Measurements from ENCODE around the gene TRIM10. TPM values are rescaled to one million over a fixed set of nuclear protein-coding genes. Genes with fewer than 3 reads are reported as not detected.

TRIM10 gene, protein sequence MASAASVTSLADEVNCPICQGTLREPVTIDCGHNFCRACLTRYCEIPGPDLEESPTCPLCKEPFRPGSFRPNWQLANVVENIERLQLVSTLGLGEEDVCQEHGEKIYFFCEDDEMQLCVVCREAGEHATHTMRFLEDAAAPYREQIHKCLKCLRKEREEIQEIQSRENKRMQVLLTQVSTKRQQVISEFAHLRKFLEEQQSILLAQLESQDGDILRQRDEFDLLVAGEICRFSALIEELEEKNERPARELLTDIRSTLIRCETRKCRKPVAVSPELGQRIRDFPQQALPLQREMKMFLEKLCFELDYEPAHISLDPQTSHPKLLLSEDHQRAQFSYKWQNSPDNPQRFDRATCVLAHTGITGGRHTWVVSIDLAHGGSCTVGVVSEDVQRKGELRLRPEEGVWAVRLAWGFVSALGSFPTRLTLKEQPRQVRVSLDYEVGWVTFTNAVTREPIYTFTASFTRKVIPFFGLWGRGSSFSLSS
- total RNA-seq (2014; rRNA removed; shearing (Covaris generic)), result not detected in 2 replicates
- polyA plus RNA-seq (2015; cell fraction: cytosol; rRNA removed), result not detected in 2 replicates
- polyA plus RNA-seq (2015; cell fraction: nucleus; rRNA removed), result not detected in 2 replicates

DNA sequence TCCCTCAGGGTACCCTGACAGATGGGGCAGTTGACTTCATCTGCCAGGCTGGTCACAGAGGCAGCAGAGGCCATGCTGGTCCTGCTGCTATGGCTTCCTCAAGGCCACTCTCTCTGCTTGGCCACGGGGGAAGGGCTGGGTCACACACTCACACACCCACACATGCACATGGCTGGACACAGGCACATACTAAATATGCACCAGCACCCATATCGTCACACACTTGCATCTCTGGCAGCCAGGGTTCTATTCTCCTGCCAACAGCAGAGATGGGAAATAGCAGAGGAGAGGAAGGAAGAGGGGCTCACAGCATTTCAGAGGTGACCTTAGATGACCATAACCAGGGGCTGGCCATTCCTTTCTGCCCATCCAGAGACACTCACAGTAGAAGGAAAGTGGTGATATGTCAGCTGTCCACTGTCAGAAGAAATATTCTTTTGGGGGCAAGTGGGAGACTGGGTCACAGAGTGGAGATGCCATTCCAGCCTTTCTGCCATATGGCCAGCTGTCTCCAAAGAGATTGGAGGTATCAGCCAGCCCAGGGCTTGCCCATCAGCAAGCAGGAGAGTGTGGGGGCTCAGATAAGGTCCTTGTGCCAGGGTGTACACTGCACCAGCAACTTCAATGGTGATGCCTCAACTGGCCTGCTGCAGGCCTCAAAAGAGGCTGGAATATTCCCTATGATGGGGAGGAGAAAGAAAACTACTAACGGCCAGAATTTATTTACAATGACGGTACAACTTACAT is at the start of gene TRIM10:
TRIM10 (minus strand) TSS at position 427 of the 747 bp plus-strand sequence; CDS start at position 74, 353 bp downstream.
- in situ Hi-C loops (cut with HindIII; ENCODE audit: low pct_unique_long_range_greater_than_20kb, low sequenced_read_pairs), result no loop called here
- DNase-seq (ENCODE audit: low read depth, low spot score), result no peak

DNA sequence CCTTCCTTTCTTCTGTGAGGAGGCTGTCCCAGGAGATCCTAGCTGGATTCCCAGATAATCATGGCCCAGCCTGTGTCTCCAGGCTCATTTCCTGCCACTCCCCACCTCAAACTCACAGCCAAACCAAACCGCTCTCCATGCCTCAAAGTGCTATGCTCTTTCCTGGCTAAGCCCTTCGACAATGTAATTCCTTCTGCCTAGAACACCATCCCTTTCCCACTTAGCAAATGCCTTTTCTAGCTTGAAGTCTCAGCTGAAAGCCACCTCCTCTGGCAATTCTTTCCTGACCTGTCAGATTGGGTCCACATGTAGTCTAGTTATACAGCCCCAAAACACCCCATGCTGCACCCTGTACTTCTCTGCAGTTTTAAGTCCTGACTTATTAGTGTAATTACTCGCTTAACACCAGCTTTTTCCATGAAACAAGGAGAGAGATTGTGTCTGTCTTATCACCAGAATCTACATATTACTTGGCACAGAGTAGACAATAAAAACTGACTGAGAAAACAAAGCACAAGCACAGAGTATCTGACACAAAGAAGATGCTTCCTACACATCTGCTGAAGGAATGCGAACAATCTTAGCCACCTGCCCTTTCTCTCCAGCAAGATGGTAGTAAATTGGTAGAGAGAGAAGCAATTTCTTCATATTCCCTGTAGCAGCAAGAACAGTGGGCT is 46.7 kb upstream of the TRIM10 start:
- DNase-seq (ENCODE audit: low read depth, low spot score), result no peak
- in situ Hi-C loops (cut with HindIII; ENCODE audit: low pct_unique_long_range_greater_than_20kb, low sequenced_read_pairs), result no loop called here

DNA sequence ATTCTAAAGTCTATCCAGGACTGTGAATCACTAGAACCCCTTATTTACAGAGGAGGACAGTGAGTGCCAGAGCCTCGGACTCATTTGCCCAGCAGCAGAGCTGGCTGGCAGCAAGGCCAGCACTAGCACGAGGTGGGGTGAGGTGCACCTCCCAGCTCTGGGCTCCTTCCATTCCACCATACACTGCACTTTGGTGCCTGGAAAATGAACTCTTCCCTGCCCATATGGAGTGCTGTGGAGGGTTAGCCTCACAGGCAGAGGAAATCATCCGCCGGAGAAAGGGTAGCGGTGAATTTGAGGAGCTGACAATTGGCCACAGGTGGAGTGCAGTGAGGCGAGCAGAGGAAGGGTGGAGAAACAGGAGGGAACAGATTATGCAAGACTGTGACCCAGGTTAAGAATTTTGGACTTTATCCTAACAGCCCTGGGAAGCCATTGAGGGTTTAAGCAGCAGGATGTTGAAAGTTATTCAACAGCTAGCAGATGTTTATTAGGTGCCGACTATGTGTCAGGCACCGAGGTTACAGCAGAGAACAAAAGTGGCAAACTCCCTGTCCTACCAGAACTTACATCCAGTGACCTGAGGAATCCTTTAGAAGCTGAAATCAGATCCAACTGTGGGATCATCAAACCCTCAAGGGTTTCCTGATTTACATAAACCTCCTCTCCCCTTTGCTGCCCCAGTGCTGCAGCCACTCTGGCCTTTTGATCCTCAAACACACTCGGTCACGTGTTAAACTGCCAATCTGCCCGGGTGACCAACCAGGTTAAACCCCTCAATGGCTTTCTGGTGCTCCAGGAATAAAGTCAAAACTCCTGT is 46.0 kb upstream of the TRIM10 start:
- in situ Hi-C loops (cut with HindIII; ENCODE audit: low pct_unique_long_range_greater_than_20kb, low sequenced_read_pairs), result no loop called here
- DNase-seq (ENCODE audit: low read depth, low spot score), result no peak

DNA sequence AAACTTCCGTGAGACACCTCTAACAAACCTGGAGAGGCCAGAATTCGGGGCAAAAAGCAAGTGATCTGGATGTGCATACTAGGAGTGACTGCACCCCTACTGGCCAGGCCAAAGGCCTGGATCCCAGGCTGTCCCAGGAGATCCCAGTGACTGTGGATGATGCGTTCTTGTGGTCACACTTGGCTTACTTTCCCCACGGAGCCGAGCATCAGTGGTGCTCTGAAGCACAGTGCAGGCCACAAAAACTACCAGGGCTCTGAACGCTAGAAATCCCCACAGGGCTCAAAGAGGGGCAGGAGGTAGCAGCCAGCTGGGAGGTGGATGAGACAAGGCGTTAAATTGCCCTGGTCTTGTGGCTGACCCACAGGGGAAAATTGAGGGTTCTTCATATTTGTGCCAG is 45.1 kb upstream of the TRIM10 start:
- in situ Hi-C loops (cut with HindIII; ENCODE audit: low pct_unique_long_range_greater_than_20kb, low sequenced_read_pairs), result no loop called here
- no peak for DNase-seq (ENCODE audit: low read depth, low spot score)

DNA sequence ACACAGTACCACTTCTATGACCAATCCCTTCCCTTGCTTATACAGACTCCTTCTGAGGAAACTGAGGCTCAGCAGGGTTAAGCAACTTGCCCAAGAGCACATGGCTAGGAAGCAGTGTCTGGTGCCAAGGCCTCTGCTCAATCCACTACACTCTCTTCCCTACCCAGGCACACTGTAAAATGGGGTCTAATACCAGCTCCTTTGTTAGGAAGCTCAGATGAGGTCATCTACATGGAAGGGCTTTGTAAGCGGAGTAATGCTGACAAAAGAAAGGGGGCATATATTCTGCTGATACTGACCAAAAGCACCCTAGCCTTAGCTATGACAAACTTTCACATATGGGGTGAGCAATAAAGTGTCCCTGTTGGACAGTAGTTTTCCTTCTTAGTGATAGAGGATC is 43.1 kb upstream of the TRIM10 start:
- DNase-seq (ENCODE audit: low read depth, low spot score), result no peak
- in situ Hi-C loops (cut with HindIII; ENCODE audit: low pct_unique_long_range_greater_than_20kb, low sequenced_read_pairs), result no loop called here

DNA sequence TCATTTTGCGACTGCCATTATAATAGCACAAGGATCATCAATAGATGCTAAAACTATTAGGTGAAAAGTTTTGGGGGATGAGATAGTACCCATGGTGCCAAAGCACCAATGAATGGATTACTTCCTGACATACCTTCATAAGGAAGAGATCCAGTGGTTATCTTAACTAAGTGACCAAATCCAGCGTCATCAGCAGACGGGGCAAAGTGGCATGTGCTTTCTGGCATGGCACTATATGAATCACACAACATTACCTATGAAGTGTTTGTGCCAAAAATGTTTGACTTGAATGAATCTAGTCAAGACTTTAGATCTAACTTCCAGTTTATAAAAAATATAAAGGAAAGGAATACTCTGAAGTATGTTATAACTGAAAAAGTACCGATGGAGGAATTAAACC is 41.4 kb upstream of the TRIM10 start:
- DNase-seq (ENCODE audit: low read depth, low spot score), result no peak
- in situ Hi-C loops (cut with HindIII; ENCODE audit: low pct_unique_long_range_greater_than_20kb, low sequenced_read_pairs), result no loop called here

DNA sequence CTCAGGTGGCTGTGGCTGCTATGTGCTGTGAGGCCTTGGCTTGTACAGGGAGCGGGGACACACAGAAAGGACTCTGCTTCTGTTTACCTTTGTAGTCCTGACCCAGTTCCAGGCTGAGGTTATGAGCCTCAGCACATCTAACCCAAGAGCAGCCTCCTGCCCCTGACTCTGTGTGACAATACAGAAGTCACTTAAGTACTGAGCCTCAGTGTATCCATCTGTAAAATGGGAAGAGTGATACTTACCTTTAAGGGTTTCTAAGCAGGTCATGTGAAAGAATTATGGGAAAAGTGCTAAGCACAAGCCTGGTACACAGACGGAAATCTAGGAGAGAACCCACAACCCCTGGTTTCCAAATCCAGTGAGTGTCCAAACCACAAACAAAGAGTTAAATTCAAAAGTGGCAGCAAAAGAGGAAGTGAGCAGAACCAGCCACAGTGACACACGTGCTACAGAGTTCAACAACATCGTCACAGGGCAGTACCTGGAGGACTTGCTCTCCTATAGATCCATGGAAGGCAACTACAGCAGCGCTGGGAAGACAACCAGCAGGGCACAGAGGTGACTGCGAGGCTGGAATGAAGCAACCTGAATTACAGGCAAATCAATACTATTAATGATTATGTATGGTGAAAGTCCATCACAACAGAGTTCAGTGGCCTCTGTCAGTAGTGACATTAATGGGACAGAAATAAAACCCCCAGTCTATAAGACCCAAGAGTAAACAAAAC is 39.7 kb upstream of the TRIM10 start:
- no peak for DNase-seq (ENCODE audit: low read depth, low spot score)
- in situ Hi-C loops (cut with HindIII; ENCODE audit: low pct_unique_long_range_greater_than_20kb, low sequenced_read_pairs), result no loop called here

DNA sequence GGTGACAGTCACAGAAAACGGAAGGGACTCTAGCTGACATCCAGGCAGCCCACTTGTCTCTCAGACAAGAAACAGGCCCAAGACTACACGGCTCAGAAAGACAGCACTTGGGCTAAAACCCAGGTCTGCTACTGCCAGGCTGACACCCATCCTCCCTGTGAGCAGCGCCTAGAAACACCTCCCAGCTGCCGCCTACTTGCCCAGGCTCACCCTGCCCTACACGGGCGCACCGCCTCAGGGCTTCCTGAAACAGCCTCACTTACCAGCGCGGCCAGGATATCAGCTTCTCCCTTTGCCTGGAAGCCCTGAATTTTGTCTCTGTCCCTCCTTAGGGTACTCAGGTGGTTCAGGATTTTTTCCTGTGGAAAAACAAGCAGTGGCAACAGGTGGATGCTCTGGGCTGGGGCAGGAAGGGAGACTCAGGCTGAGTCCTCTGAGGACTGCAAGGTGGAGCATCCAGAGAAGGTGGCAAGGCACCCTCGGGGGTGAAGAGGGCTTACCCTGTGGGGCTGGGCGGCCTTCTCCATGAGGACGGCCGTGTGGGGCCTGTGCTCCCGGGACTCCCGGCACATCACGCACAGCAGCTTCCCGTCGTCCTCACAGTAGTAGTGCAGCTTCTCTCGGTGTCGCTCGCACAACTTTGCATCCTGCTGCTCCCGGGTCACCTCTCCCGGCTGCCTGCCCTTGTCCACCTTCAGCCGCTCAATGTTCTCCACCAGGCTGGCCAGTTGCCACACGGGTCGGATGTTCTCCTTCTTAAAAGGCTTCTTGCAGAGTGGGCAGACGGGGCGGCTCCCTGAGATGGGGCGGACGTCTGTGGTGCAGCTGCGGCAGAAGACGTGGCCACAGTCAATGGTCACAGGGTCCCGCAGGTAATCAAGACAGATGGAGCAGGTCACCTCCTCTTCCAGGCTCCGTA is 37.4 kb upstream of the TRIM10 start:
- no peak for DNase-seq (ENCODE audit: low read depth, low spot score)
- in situ Hi-C loops (cut with HindIII; ENCODE audit: low pct_unique_long_range_greater_than_20kb, low sequenced_read_pairs), result no loop called here

DNA sequence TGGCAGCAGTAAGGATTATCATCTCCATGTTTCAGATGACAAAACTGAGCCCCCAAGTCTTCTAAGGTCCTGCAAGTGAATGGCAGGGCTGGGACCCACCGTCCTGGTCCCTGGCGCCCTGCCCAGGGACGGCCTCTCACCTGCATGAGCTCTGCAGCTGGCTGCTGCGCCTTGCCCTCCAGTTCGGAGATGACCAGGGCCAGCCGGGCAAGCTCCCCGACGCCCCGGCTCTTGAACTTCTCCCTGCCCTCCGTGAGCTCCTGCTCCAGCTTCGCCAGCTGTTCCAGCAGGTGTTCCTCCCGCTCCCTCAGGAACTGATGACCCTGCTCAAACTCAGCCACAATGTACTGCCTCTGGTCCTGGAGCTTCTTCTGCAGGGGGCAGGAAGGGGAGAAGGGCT is 35.4 kb upstream of the TRIM10 start:
- DNase-seq (ENCODE audit: low read depth, low spot score), result no peak
- in situ Hi-C loops (cut with HindIII; ENCODE audit: low pct_unique_long_range_greater_than_20kb, low sequenced_read_pairs), result no loop called here

DNA sequence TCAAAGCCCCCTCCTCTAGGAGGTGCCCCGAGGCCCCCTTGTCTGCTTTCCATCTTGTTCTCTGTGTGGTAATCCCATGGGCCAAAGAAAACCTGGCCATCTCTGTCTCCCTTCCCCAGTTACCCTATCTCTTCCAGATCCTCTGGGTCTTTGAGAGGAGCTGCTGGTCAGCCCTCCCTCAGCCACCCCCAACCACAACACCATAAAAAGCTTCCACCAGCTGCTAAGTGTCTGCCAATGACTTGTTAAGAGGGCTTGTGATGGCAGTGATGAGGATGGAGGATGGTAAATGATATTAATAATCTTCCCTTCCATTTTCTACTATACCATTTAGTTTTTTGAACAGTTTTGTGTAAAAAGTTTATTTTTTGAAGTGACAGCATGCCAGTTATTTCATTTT is 34.9 kb upstream of the TRIM10 start:
- in situ Hi-C loops (cut with HindIII; ENCODE audit: low pct_unique_long_range_greater_than_20kb, low sequenced_read_pairs), result no loop called here
- no peak for DNase-seq (ENCODE audit: low read depth, low spot score)

DNA sequence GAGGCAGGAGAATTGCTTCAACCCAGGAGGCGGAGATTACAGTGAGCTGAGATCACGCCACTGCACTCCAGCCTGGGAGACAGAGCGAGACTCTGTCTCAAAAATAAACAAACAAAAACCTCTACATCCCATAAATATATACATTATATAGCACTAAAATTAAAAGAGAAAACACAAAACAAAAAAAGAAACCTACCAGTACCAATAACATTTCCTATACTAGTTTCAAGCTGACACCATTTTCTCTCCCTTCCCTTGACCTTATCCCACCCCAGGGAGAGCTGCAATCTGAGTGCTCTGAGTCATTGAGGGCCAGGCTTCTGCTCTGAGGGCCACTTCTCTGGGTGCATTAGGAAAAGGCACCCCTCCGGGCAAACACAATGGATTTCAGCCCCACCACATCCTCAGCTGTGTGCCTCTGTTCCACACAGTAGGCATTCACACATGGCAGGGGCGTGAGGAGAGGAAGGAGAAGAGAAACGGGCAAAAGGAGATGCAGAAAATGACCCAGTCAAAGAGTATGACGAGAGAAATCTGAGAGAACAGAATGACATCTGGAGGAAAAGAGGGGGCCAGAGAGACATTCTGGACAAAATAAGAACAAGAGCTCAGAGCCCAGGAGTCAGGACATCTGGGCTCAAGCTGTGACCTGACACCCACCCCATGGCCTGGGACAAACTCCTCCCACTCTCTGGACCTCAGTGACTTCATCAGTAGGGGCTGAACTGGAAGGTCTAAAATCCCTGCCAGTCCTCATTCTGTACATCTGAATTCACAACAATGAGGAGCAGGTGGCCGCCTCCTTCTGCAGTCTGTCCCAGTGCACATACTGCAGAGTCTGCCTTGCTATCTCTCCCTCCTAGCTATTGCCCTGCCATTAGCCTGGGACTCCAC is 34.0 kb upstream of the TRIM10 start:
- DNase-seq (ENCODE audit: low read depth, low spot score), result no peak
- in situ Hi-C loops (cut with HindIII; ENCODE audit: low pct_unique_long_range_greater_than_20kb, low sequenced_read_pairs), result no loop called here

DNA sequence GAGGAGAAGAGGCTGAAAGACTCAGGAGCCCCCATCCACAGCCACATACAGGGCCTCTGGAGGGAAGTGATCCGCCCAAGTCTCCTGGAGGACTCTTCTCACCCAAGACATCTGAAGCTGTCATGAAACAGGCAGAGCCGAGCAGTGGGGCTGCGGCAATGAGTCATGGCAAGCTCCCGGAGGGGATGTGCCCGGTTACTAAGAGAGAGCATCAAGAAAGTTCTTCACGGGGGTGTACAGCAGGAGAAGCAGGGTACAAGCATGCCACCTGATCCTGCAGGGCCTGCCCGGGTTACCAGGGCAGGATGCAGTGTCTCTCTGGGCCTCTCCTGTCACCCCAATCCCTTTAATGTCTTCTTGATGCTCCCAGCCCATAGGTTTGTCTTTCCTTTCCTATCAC is 31.1 kb upstream of the TRIM10 start:
- in situ Hi-C loops (cut with HindIII; ENCODE audit: low pct_unique_long_range_greater_than_20kb, low sequenced_read_pairs), result no loop called here
- DNase-seq (ENCODE audit: low read depth, low spot score), result no peak

DNA sequence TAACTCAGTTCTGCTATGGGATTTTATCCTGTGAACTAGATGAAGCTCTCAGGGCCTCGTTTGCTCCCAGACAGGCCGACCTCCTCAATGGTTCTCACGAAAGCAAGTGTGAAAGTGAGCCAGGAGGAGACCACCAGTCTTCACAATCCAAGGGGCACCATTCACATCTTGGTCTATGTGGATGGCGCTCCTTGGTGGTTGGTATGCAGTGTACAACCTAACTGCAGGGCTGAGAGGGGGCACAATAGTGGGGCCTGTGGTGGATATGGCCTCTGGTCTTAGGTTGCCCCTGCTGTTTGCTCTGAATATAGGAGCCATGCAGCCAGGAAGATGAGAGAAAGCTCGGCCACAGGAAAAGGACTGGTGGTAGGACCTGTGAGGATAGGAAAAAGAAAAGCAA is 27.5 kb upstream of the TRIM10 start:
- in situ Hi-C loops (cut with HindIII; ENCODE audit: low pct_unique_long_range_greater_than_20kb, low sequenced_read_pairs), result no loop called here
- no peak for DNase-seq (ENCODE audit: low read depth, low spot score)

DNA sequence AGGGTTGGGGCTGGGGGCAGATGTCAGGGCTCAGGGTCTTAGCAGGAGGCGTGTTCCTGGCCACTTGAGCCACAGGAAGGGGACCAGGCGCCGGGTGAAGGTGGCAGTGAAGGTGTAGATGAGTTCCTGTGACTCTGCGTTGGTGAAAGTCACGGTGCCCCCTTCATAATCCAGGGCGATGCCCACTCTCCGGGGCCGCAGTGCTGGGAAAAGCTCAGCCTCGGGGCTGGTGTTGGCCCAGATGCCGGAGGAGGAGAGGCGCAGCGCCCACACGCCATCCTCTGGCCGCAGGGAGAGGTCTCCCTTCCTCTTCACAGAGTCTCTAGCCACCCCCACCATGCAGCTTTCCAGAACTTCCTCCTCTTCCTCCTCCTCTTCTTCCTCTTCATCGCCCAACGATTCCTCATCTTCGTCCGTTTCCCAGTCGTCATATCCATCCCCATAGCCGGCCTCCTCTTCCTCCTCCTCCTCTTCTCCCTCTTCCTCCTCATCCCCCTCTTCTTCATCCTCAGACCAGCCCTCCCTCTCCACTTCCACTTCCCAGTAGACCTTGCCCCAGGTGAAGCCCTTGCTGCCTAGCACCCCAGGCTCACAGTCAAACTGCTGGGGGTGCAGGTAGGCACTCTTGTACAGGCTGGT is 25.0 kb upstream of the TRIM10 start:
- no peak for DNase-seq (ENCODE audit: low read depth, low spot score)
- in situ Hi-C loops (cut with HindIII; ENCODE audit: low pct_unique_long_range_greater_than_20kb, low sequenced_read_pairs), result no loop called here

Measured in SK-MEL-5 (cell line).